AML-193 (cell line): Measurements from ENCODE around the gene MNAT1.

ENCODE experiments used
- DNase-seq, 2 experiments: peaks; one replicate each; lab custom pipeline; 2025; lab: John Stamatoyannopoulos, UW

MNAT1 gene

GRCh38 chr14:60968099-60968498 lies 233.5 kb downstream of the MNAT1 start:
- no peak for DNase-seq

- DNase-seq = no peak
These were observed 234.1 kb downstream of the MNAT1 start for GRCh38 chr14:60968671-60969070.

- peak; percentile 29 to 45 for DNase-seq
These were observed 235.6 kb downstream of the MNAT1 start for GRCh38 chr14:60970146-60970545.

- DNase-seq = no peak
These were observed 236.7 kb downstream of the MNAT1 start for GRCh38 chr14:60971271-60971670.

- no peak for DNase-seq
These were observed 237.7 kb downstream of the MNAT1 start for GRCh38 chr14:60972295-60972694.

- DNase-seq = no peak
These were observed 238.5 kb downstream of the MNAT1 start for GRCh38 chr14:60973070-60973469.

- DNase-seq = no peak
These were observed 239.6 kb downstream of the MNAT1 start for GRCh38 chr14:60974090-60974651.

- no peak for DNase-seq
These were observed 241.0 kb downstream of the MNAT1 start for GRCh38 chr14:60975551-60975950.

- DNase-seq = no peak
These were observed 243.3 kb downstream of the MNAT1 start for GRCh38 chr14:60977847-60978246.

GRCh38 chr14:60980811-60981632 lies 246.5 kb downstream of the MNAT1 start, which contains the start of the genes SLC38A6 and TRMT5:
TSS of gene SLC38A6 (plus strand) at chr14:60981245. CDS start at chr14:60981278, 33 bp downstream.
TSS of gene TRMT5 (minus strand) at chr14:60981079. CDS start at chr14:60980973, 106 bp downstream.
- peak; percentile 75 for DNase-seq

GRCh38 chr14:60981633-60982455 lies 247.3 kb downstream of the MNAT1 start:
- DNase-seq = peak in 1 of 2 experiments; percentile 14

- peak; percentile 57 to 72 for DNase-seq
These were observed 249.6 kb downstream of the MNAT1 start for GRCh38 chr14:60984196-60984595.

GRCh38 chr14:60986500-60986899 lies 251.9 kb downstream of the MNAT1 start:
- DNase-seq = no peak

- no peak for DNase-seq
These were observed 255.0 kb downstream of the MNAT1 start for GRCh38 chr14:60989599-60989998.

- no peak for DNase-seq
These were observed 264.1 kb downstream of the MNAT1 start for GRCh38 chr14:60998617-60999016.

- no peak for DNase-seq
These were observed 265.0 kb downstream of the MNAT1 start for GRCh38 chr14:60999536-60999935.

- DNase-seq = no peak
These were observed 269.0 kb downstream of the MNAT1 start for GRCh38 chr14:61003571-61003970.

GRCh38 chr14:61019537-61019936 lies 285.0 kb downstream of the MNAT1 start:
- no peak for DNase-seq
